ENCODE measurements around the gene HIGD2A.

HIGD2A gene

GRCh38 chr5:176369934-176370711 is 18.4 kb upstream of the HIGD2A start:
- DNase-seq (ENCODE audit: low read depth), result no peak
- TF ChIP-seq CTCF (IDR thresholded peaks at IDR 0.05; ENCODE audit: control insufficient read depth, insufficient read depth, low read depth, low read length, missing control alignments), result no peak
- no peak overlapping the region for H3K4me3 ChIP-seq (ENCODE audit: control insufficient read depth, low read depth, low read length)

GRCh38 chr5:176371621-176372539 is 16.7 kb upstream of the HIGD2A start:
- no peak overlapping the region for H3K4me3 ChIP-seq (ENCODE audit: control insufficient read depth, low read depth, low read length)
- TF ChIP-seq CTCF (IDR thresholded peaks at IDR 0.05; ENCODE audit: control insufficient read depth, insufficient read depth, low read depth, low read length, missing control alignments), result no peak
- DNase-seq (ENCODE audit: low read depth), result no peak

GRCh38 chr5:176373100-176373818 is 15.3 kb upstream of the HIGD2A start:
- DNase-seq (ENCODE audit: low read depth), result no peak
- TF ChIP-seq CTCF (IDR thresholded peaks at IDR 0.05; ENCODE audit: control insufficient read depth, insufficient read depth, low read depth, low read length, missing control alignments), result no peak
- no peak overlapping the region for H3K4me3 ChIP-seq (ENCODE audit: control insufficient read depth, low read depth, low read length)

- no peak for DNase-seq (ENCODE audit: low read depth)
- no peak for TF ChIP-seq CTCF (IDR thresholded peaks at IDR 0.05; ENCODE audit: control insufficient read depth, insufficient read depth, low read depth, low read length, missing control alignments)
- H3K4me3 ChIP-seq (ENCODE audit: control insufficient read depth, low read depth, low read length), result no peak overlapping the region
Measured at GRCh38 chr5:176379881-176380280, 8.7 kb upstream of the HIGD2A start.

GRCh38 chr5:176381423-176381822 is 7.1 kb upstream of the HIGD2A start:
- DNase-seq (ENCODE audit: low read depth), result no peak
- TF ChIP-seq CTCF (IDR thresholded peaks at IDR 0.05; ENCODE audit: control insufficient read depth, insufficient read depth, low read depth, low read length, missing control alignments), result no peak
- no peak overlapping the region for H3K4me3 ChIP-seq (ENCODE audit: control insufficient read depth, low read depth, low read length)

- no peak overlapping the region for H3K4me3 ChIP-seq (ENCODE audit: control insufficient read depth, low read depth, low read length)
- DNase-seq (ENCODE audit: low read depth), result no peak
- no peak for TF ChIP-seq CTCF (IDR thresholded peaks at IDR 0.05; ENCODE audit: control insufficient read depth, insufficient read depth, low read depth, low read length, missing control alignments)
Measured at GRCh38 chr5:176381979-176382378, 6.6 kb upstream of the HIGD2A start.
